ENCODE measurements around the gene ERN1.
"Not testable (repeated sequence)": the region's sequence is repeated elsewhere in the genome, so short reads cannot be mapped to it uniquely, and the experiment has no call there.

Gene ERN1

GRCh38 chr17:64129765-64130558 lies at the start of gene ERN1:
Gene ERN1 (minus strand): TSS chr17:64130144. CDS start chr17:64130029, 115 bp downstream.
- peak; percentile 87 for DNase-seq

DNA sequence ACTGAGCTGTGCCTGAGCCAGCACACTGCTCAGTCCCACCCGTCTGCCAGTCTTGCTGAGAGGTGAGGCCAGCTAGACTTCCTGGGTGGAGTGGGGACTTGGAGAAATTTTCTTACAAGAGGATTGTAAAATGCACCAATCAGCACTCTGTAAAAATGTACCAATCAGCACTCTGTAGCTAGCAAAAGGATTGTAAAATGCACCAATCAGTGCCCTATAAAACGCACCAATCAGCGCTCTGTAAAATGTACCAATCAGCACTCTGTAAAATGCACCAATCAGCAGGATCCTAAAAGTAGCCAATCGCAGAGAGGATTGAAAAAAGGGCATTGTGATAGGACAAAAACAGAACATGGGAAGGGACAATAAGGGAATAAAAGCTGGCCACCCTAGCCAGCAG lies 49.1 kb upstream of the ERN1 start:
- DNase-seq, result not testable (repeated sequence)

DNA sequence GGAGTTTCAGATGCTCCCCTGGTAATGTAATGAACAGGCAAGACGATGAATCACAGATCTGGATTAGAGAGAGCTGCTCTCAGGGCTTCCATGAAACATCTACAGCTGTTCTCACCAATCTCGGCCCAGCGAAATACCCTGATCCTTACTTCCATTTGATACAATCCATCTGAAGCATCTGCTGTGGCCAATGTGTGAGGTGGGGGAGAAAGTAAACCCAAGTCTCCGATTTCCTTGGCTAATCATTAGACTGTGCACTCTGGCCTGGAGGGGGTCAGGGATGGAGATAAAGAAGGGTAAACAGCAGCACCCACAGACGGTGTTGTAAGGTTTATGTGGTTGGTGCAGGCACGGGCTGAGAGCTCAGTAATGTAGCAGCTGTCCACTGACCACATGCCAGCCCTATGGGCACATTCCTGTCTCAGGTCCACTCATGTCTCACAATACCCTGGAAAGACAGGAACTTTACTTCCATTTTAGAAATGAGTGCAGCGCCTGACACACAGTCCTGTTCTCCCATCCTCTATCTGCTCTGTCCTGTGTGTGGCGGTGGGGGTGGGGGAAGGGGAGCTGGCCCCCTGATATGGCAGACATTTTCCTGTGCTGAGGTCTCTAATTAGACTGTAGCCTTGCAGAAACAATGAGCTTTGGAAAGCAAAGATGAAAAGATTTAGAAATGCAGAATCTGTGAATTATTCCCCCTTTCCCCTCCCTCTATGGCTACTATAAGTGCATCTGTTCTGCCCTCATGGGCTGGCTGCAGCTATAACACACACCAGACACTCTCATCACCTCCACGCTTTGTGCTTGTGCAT lies 48.3 kb upstream of the ERN1 start:
- no peak for DNase-seq

DNA sequence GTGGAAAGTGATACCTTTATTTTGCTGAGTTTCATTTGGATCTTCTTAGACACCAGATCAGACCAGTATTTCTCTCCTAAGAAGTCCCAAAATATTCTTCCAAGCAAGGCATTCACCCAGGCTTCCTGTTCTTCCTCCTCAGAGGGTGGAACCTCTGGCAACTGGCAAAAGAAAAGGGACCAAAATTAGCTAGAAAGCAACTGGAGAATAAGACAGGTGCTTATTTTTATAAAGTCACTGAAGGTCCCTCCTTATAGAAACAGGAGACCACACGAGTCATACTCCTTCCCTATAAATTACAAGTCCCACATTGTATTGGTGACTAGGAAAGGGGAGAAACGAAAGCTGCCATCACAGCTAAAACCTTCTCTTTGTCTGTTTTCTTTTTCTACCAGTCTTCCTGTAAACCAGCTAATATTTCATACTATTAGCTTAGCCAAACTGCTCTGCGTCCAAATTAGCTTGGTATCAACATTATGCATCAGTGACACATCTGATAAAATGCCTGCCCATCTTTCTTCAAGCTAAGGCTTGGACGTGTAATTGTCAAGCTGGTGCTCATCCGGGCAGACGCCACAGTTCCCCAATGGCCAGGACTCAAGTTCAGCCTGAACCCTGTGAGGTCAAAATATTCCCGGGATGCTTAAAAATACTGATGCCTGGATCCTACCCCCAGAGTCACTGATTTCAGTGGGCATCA lies 47.5 kb upstream of the ERN1 start:
- no peak for DNase-seq

DNA sequence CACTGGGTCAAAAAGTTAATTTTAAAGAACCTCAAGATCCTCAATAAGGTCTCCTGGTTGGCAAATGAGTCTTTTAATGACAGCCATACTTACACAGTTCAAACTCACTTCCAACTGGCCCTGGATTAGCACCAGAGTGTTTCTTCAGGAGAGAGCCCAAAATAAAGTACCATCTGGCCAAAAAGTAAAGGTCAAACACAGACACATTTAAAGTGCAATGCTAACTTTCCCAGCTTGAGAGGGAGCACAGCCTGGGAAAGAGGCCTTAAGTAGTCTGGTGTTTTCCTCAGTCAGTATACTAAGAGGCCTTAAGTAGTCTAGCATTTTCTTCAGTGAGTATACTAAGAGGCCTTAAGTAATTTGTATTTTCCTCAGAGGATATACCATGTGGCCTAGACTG lies 46.6 kb upstream of the ERN1 start:
- no peak for DNase-seq

- no peak for DNase-seq
Observed at GRCh38 chr17:64174686-64175456, 44.9 kb upstream of the ERN1 start.

- no peak for DNase-seq
Observed at GRCh38 chr17:64173646-64174045, 43.7 kb upstream of the ERN1 start.

- peak; percentile 31 for DNase-seq
Observed at GRCh38 chr17:64172510-64172909, 42.6 kb upstream of the ERN1 start.

DNA sequence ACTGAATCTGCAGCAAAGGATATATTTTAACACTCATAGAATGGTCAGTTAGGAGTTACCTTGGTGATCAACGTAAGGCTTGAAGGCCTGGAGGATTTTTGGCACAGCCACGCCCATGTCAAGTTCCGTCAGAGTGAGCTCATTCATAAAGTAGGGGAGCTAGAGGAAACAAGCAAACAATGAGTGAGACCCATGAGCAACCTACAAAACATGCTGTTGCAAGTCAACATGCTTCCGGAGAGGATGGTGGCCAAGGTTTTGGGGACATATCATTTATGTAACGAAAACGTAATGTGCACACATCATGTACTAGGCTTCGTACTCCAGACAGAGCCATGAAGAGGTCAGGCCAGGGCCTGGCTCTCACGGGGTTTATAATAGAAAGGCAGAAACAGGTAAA lies 41.1 kb upstream of the ERN1 start:
- no peak for DNase-seq

DNA sequence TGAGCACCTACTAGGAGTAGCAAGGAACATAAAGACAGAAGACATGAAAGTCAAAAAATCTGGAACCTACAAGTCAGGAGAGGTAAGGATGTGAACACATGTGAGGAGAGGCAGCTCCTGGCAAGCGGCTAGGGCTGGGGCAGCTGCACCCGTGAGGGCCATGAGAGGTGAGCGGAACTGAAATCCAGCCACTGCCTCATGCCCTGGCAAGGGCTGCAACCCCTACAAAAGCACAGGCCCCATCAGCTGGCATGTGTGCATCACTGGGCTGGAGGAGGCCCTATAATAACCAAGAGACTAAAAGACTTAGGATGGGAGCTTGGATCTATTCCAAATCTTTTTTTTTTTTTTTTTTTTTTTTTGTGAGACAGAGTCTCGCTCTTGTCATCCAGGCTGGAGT lies 40.3 kb upstream of the ERN1 start:
- DNase-seq, result no peak

DNA sequence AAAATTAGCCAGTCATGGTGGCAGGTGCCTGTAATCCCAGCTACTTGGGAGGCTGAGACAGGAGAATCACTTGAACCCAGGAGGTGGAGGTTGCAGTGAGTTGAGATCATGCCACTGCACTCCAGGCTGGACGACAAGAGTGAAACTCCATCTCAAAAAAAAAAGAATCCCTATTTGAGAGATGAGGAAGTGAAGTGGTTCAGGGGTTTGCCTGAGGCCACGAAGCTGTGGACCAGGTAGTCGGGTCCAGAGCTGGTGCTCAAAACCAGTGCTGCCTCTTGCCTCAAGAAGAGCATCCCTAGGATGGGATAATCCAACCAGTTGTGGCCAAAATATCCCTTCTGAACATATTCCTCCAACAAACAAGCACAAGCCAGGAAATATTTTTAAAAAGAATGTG lies 37.7 kb upstream of the ERN1 start:
- DNase-seq, result not testable (repeated sequence)

DNA sequence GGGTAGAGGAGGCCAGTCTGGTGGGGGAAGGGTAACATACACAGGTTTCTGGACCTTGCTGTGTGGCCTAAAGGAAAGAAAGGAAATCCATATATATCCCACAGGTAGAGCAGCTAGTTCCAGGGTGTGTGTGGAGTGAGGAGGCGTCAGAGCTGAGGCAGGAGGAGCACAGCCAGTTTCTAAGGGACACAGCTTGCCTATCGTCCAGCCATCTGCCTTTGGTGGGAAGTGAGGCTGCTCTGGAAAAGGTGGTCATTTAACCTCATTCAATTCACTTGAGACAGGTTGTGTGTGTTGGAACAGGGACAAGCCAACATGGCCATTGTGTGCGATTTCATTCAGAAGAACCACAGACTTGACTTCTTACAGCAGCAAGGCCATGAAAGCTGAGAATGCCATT lies 36.9 kb upstream of the ERN1 start:
- no peak for DNase-seq

GRCh38 chr17:64165347-64165746 lies 35.4 kb upstream of the ERN1 start:
- no peak for DNase-seq

DNA sequence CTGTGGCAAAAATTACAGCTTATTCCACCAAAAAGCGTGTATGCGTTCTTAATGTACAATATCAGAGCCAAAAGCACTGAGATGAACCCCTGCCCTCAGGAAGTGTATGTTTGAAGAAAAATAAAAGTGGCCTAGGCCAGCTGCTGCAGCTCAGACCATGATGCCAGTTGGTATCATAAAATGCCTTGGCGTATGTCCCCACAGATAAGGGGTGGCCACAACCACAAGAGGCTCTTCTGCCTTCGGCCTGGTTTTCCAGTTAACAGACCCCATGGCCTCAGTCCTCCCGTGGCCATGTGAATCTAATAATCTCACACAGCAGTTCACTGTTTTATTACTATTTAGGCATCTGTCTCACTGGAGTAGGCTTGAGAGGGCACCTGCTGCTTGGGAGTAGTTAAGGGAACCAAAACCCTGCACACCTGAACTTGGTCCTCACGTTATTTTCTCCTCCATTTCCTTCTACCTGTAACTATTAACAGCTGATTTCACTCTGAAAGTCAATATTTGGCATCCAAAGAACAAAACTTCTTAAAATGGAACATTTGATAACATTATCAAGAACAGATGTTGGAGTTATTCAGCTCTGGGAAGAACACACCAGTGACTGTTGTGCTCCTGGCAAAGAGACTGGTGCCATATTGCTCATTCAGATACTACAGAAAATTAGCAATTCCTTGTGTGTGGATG lies 34.8 kb upstream of the ERN1 start:
- DNase-seq, result peak; percentile 96

DNA sequence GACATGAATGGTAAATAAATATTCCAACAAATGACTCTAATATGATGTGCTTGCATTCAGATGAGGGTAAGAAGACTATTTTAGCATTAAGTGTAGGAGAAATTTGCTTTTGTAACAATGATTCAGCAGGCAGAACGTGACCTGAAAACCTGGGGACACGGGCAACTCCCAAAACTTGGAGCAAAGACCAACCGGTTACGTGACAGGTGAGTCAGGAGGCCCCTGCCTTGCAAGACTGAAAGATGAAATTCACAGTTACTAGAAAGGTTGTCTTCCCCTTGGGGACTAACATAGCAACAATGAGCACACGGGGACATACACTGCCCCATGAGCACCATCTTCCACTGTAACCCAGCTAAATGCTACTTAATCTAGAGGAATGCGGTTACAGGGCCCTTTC lies 33.5 kb upstream of the ERN1 start:
- no peak for DNase-seq

DNA sequence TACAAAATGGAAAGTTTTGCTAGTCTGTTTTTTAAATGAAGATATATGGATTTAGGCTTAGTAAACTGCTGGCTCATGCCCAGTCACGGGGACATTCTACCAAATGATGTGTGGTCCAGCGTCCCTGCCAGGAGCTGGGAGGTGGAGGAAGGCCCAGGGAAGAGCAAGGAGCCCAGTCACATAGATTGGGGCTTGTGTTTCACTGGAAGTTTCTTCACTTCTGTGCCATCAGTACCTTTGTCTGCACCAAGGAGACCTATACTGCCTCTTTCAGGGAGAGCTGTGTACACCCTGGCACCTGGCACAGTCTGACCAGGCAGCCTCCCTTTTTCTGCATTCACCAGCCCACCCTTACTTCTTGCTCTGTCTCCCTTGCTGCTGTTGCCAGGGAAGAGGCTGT lies 32.6 kb upstream of the ERN1 start:
- DNase-seq, result no peak

GRCh38 chr17:64161380-64162176 lies 31.6 kb upstream of the ERN1 start:
- peak; percentile 51 for DNase-seq

DNA sequence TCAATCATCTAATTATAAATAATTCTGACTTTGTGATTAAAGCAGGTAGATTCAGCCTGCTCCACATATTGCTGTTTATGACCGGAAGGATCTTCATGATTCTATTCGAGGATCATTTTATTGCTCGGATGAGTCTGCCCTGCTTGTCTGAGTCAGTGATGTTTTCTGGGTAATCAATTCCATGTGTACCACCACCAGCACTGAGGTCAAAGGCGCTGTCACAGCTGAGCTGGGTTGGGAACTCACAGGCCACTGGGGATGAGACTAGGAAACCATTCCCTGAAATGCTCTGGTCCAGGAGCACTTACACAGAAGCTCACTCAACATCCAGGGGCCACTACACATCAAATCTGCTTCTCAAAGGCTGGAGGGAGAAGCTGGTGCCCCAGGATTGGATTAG lies 30.4 kb upstream of the ERN1 start:
- no peak for DNase-seq

- no peak for DNase-seq
Observed at GRCh38 chr17:64158831-64159590, 29.1 kb upstream of the ERN1 start.

DNA sequence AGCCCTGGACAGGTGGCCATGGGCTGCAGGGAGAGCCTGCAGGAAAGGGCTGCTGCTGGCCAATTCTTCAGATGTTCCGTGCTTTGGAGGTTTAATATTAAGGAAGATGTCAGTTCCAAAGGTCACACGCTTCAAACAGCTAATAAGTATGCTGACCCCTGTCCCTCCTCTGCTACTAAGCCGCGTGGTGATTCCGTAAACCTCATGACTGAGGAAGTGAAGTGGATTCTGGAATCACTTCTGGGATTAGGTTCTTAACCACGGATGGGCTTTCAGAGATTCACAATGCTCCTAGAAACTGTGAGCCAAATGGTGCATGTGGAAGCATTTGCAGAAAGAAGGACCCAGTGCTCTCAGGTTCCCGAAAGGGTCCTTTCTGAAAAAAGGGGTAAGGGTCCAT lies 28.5 kb upstream of the ERN1 start:
- no peak for DNase-seq
